ENCODE results near the gene ABCD1.

- TF ChIP-seq POLR2AphosphoS5 (IDR thresholded peaks at IDR 0.05; ENCODE audit: low read depth, low read length) (no peak), POLR2A (IDR thresholded peaks at IDR 0.05; ENCODE audit: low read depth, low read length) (no peak)
Observed at GRCh38 chrX:153685751-153686696, 38.6 kb upstream of the ABCD1 start.
